ENCODE data around the gene XBP1.
"Not testable (repeated sequence)": the region's sequence is repeated elsewhere in the genome, so short reads cannot be mapped to it uniquely, and the experiment has no call there.

The XBP1 gene

DNA sequence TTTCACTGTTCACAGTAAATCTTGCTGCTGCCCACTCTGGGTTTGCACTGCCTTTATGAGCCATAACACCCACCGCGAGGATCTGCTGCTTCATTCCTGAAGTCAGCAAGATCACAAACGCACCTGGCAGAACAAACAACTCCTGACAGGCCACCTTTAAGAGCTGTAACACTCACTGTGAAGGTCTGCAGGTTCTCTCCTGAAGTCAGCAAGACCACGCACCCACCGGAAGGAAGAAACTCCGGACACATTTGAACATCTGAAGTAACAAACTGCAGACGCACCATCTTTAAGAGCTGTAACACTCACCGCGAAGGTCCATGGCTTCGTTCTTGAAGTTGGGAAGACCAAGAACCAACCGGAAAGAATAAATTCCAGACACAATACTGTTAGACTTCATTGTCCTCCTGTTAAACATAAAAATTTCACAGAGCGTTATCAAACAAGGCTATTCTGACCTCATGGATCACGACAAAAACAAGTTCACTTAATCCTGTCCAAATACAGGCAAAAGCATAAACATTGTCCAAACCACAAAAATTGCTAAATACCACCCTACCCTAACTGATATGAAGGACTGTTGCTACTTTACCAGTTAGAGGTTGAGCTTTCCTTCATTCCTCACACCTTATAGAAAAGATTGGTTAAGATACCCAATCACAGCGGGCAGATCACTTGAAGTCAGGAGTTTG, 30.8 kb downstream of the XBP1 start:
- no peaks in the 10 kb centered on the region for H3K27me3 ChIP-seq (ENCODE audit: control insufficient read depth, insufficient read depth, low read length)
- no CpG with 5 or more reads among the region's 14 CpGs for WGBS (ENCODE audit: insufficient coverage, insufficient read length)
- no peak overlapping the region for H3K27ac ChIP-seq (ENCODE audit: low read length)
- H3K9me3 ChIP-seq (ENCODE audit: control insufficient read depth, insufficient read depth, low read length) = no peaks in the 10 kb centered on the region
- DNase-seq (ENCODE audit: low read depth, low spot score) = no peak
- H3K4me1 ChIP-seq (ENCODE audit: control insufficient read depth, insufficient read depth, low read length) = no peaks in the 10 kb centered on the region
- no peaks in the 10 kb centered on the region for H3K36me3 ChIP-seq (ENCODE audit: control insufficient read depth, insufficient read depth, low read length)
- no peak overlapping the region for H3K4me3 ChIP-seq (ENCODE audit: low read length)

DNA sequence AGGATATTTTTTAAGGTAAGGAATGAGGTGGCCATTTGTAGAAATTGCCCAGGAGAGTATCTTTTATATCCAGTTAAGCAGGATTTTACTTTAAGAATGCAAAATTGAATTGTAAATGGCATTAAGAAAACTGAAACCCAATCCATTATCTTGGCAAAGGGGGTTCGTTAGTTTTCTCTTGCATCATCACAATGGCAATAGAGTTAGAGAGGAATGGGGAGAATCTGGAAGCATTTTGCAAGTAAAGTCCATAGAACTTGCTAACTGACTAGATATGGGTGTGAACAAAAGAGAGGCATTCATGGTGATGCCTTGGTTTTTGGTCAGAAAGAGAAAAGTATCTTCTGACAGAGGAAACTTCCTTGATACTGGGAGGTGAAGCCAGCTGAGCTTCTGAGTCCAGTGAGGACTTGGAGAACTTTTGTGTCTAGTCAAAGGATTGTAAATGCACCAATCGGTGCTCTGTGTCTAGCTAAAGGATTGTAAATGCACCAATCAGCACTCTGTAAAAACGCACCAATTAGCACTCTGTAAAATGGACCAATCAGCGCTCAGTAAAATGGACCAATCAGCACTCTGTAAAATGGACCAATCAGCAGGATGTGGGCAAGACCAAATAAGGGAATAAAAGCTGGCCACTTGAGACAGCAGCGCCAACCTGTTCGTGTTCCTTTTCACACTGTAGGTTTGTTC, 31.5 kb downstream of the XBP1 start:
- no CpG with 5 or more reads among the region's 6 CpGs for WGBS (ENCODE audit: insufficient coverage, insufficient read length)
- Histone ChIP-seq H3K4me3 (ENCODE audit: low read length) (no peak overlapping the region), H3K36me3 (ENCODE audit: control insufficient read depth, insufficient read depth, low read length) (no peaks in the 10 kb centered on the region), H3K4me1 (ENCODE audit: control insufficient read depth, insufficient read depth, low read length) (no peaks in the 10 kb centered on the region), H3K27ac (ENCODE audit: low read length) (no peak overlapping the region), H3K27me3 (ENCODE audit: control insufficient read depth, insufficient read depth, low read length) (no peaks in the 10 kb centered on the region), H3K9me3 (ENCODE audit: control insufficient read depth, insufficient read depth, low read length) (no peaks in the 10 kb centered on the region)
- DNase-seq (ENCODE audit: low read depth, low spot score) = no peak

GRCh38 chr22:28766628-28767027, 33.7 kb downstream of the XBP1 start:
- DNase-seq (ENCODE audit: low read depth, low spot score) = no peak
- WGBS (ENCODE audit: insufficient coverage, insufficient read length) = no CpG with 5 or more reads among the region's 3 CpGs
- Histone ChIP-seq H3K9me3 (ENCODE audit: control insufficient read depth, insufficient read depth, low read length) (no peaks in the 10 kb centered on the region), H3K27me3 (ENCODE audit: control insufficient read depth, insufficient read depth, low read length) (no peaks in the 10 kb centered on the region), H3K4me1 (ENCODE audit: control insufficient read depth, insufficient read depth, low read length) (no peaks in the 10 kb centered on the region), H3K4me3 (ENCODE audit: low read length) (no peak overlapping the region), H3K27ac (ENCODE audit: low read length) (no peak overlapping the region), H3K36me3 (ENCODE audit: control insufficient read depth, insufficient read depth, low read length) (no peaks in the 10 kb centered on the region)

DNA sequence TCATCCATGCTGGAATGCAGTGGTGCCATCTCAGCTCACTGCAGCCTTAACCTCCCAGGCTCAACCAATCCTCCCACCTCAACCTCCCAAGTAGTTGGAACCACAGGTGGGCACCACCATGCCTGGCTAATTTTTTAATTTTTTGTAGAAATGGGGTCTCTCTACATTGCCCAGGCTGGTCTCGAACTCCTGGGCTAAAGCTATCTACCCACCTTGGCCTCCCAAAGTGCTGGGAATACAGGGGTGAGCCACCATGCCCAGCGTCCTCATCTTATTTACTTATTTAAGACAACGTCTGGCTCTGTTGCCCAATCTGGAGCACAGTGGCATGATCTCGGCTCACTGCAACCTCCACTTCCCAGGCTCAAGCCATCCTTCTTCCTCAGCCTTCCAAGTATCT, 38.4 kb downstream of the XBP1 start:
- not testable (repeated sequence) for DNase-seq (ENCODE audit: low read depth, low spot score); H3K36me3 ChIP-seq (ENCODE audit: control insufficient read depth, insufficient read depth, low read length); H3K27me3 ChIP-seq (ENCODE audit: control insufficient read depth, insufficient read depth, low read length); H3K27ac ChIP-seq (ENCODE audit: low read length); H3K9me3 ChIP-seq (ENCODE audit: control insufficient read depth, insufficient read depth, low read length); H3K4me3 ChIP-seq (ENCODE audit: low read length); H3K4me1 ChIP-seq (ENCODE audit: control insufficient read depth, insufficient read depth, low read length)
- WGBS (ENCODE audit: insufficient coverage, insufficient read length) = no CpG with 5 or more reads among the region's 4 CpGs

DNA sequence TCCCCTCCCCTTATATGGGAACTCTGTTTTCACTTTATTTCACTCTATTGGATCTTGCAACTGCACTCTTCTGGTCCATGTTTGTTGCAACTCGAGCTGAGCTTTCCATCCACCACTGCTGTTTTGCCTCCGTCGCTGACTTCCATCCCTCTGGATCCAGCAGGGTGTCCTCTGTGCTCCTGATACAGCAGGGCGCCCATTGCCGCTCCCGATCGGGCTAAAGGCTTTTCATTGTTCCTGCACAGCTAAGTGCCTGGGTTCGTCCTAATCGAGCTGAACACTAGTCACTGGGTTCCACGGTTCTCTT, 39.0 kb downstream of the XBP1 start:
- no peak for DNase-seq (ENCODE audit: low read depth, low spot score)
- no CpG with 5 or more reads among the region's 10 CpGs for WGBS (ENCODE audit: insufficient coverage, insufficient read length)
- 0 out of 2 replicates have a peak, but pooled peaks cover 4% of the 10 kb centered on the region for H3K36me3 ChIP-seq (ENCODE audit: control insufficient read depth, insufficient read depth, low read length)

GRCh38 chr22:28759861-28760560, 40.4 kb downstream of the XBP1 start:
- H3K9me3 ChIP-seq (ENCODE audit: control insufficient read depth, insufficient read depth, low read length) = no peaks in the 10 kb centered on the region; the same call in 1 of the 2 replicates
- no CpG with 5 or more reads among the region's 3 CpGs for WGBS (ENCODE audit: insufficient coverage, insufficient read length)
- H3K27ac ChIP-seq (ENCODE audit: low read length) = peak overlapping the region; percentile 91
- H3K4me1 ChIP-seq (ENCODE audit: control insufficient read depth, insufficient read depth, low read length) = peaks cover 3% of the 10 kb centered on the region; the same call in 1 of the 2 replicates
- DNase-seq (ENCODE audit: low read depth, low spot score) = peak; percentile 72
- H3K27me3 ChIP-seq (ENCODE audit: control insufficient read depth, insufficient read depth, low read length) = no peaks in the 10 kb centered on the region
- 0 out of 2 replicates have a peak, but pooled peaks cover 4% of the 10 kb centered on the region for H3K36me3 ChIP-seq (ENCODE audit: control insufficient read depth, insufficient read depth, low read length)
- no peak overlapping the region for H3K4me3 ChIP-seq (ENCODE audit: low read length)

More for the DNA sequence above, 39.0 kb downstream of the XBP1 start:
- Histone ChIP-seq H3K27ac (ENCODE audit: low read length) (no peak overlapping the region), H3K9me3 (ENCODE audit: control insufficient read depth, insufficient read depth, low read length) (no peaks in the 10 kb centered on the region; the same call in 1 of the 2 replicates), H3K4me3 (ENCODE audit: low read length) (no peak overlapping the region), H3K27me3 (ENCODE audit: control insufficient read depth, insufficient read depth, low read length) (no peaks in the 10 kb centered on the region), H3K4me1 (ENCODE audit: control insufficient read depth, insufficient read depth, low read length) (peaks cover 3% of the 10 kb centered on the region; the same call in 1 of the 2 replicates)

DNA sequence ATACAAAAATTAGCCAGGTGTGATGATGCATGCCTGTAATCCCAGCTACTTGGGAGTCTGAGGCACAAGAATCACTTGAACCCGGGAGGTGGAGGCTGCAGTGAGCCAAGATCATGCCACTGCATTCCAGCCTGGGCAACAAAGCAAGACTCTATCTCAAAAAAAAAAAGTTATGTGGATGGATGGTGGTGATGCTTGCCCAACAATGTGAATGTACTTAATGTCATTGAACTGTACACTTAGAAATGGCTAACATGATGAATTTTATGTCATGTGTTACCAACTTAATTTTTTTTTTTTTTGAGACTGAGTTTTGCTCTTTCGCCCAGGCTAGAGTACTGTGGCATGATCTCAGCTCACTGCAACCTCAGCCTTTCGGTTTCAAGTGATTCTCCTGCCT, 45.9 kb downstream of the XBP1 start:
- H3K4me3 ChIP-seq (ENCODE audit: low read length); H3K27ac ChIP-seq (ENCODE audit: low read length); DNase-seq (ENCODE audit: low read depth, low spot score); H3K9me3 ChIP-seq (ENCODE audit: control insufficient read depth, insufficient read depth, low read length); H3K36me3 ChIP-seq (ENCODE audit: control insufficient read depth, insufficient read depth, low read length); H3K27me3 ChIP-seq (ENCODE audit: control insufficient read depth, insufficient read depth, low read length); H3K4me1 ChIP-seq (ENCODE audit: control insufficient read depth, insufficient read depth, low read length): not testable (repeated sequence)
- WGBS (ENCODE audit: insufficient coverage, insufficient read length) = no CpG with 5 or more reads among the region's 3 CpGs

- no peak overlapping the region for H3K4me3 ChIP-seq (ENCODE audit: low read length)
- peaks cover 4% of the 10 kb centered on the region; the same call in 1 of the 2 replicates for H3K36me3 ChIP-seq (ENCODE audit: control insufficient read depth, insufficient read depth, low read length)
- H3K9me3 ChIP-seq (ENCODE audit: control insufficient read depth, insufficient read depth, low read length) = no peaks in the 10 kb centered on the region
- DNase-seq (ENCODE audit: low read depth, low spot score) = no peak
- H3K4me1 ChIP-seq (ENCODE audit: control insufficient read depth, insufficient read depth, low read length) = no peaks in the 10 kb centered on the region
- no peak overlapping the region for H3K27ac ChIP-seq (ENCODE audit: low read length)
- no peaks in the 10 kb centered on the region for H3K27me3 ChIP-seq (ENCODE audit: control insufficient read depth, insufficient read depth, low read length)
- no CpG with 5 or more reads among the region's 6 CpGs for WGBS (ENCODE audit: insufficient coverage, insufficient read length)
Observed at GRCh38 chr22:28750471-28750881, 49.9 kb downstream of the XBP1 start.

All from iPS DF 6.9 (cell line).